Measurements from ENCODE around the gene SBF2. TPM values are rescaled to one million over a fixed set of nuclear protein-coding genes. Genes with fewer than 3 reads are reported as not detected.
A peak's percentile ranks its signal among the peaks of the same experiment; 100 is the strongest.

The SBF2 gene
- total and polyA plus RNA-seq, 3 experiments from 2014 or later: 3.7 to 4.3 (median 4.2) TPM

- H3K4me1 ChIP-seq (ENCODE audit: insufficient read depth, low read length): peaks cover 53% of the 10 kb centered on the region
Measured at GRCh38 chr11:10305964-10306918, 12.2 kb upstream of the SBF2 start.

GRCh38 chr11:10305262-10305963, 11.4 kb upstream of the SBF2 start:
- Histone ChIP-seq H3K4me1 (ENCODE audit: insufficient read depth, low read length) (peaks cover 53% of the 10 kb centered on the region), H3K9me3 (ENCODE audit: low read length) (no peaks in the 10 kb centered on the region), H3K4me3 (ENCODE audit: low read length) (peak overlapping the region; percentile 93), H3K36me3 (ENCODE audit: insufficient read depth, low read length) (no peaks in the 10 kb centered on the region), H3K27ac (ENCODE audit: low read depth, low read length) (no peak overlapping the region), H3K27me3 (ENCODE audit: insufficient read depth, low read length, poor library complexity, severe bottlenecking) (peaks cover 30% of the 10 kb centered on the region)
- peak overlapping the region in 3 of 8 donors; percentile 11 to 35 (median 24) for H3K27ac Mint-ChIP-seq
- POLR2A ChIA-PET: interaction anchor here (0.6 to 1.6 kb wide), 3 partner anchors 8 to 95 kb away, joined by 3 to 4 read pairs (median 3); no protein-coding TSS in a partner anchor
- peak in 3 of 5 donors; percentile 26 to 55 (median 33) for DNase-seq
- H3K9me3 Mint-ChIP-seq: no peaks in the 10 kb centered on the region
- peak overlapping the region; percentile 97 to 100 (median 99) for H3K4me3 Mint-ChIP-seq
- CTCF ChIA-PET: interaction anchor here (0.6 to 7.2 kb wide), 8 partner anchors 12 to 546 kb away, joined by 3 to 61 read pairs (median 4); no protein-coding TSS in a partner anchor
- peaks cover 38 to 55% (median 54%) of the 10 kb centered on the region in 3 donors for H3K4me1 Mint-ChIP-seq
- peaks cover 11 to 18% of the 10 kb centered on the region in 2 donors for H3K27me3 Mint-ChIP-seq
- peaks cover 0 to 14% (median 0%) of the 10 kb centered on the region in 3 donors for H3K36me3 Mint-ChIP-seq

More at GRCh38 chr11:10305964-10306918, 12.2 kb upstream of the SBF2 start:
- H3K4me1 Mint-ChIP-seq: peaks cover 38 to 54% (median 52%) of the 10 kb centered on the region in 3 donors
- H3K27ac Mint-ChIP-seq: peak overlapping the region in 4 of 8 donors; percentile 8 to 33 (median 14)
- peaks cover 11 to 18% of the 10 kb centered on the region in 2 donors for H3K27me3 Mint-ChIP-seq
- H3K9me3 Mint-ChIP-seq: no peaks in the 10 kb centered on the region
- peaks cover 0 to 14% (median 0%) of the 10 kb centered on the region in 3 donors for H3K36me3 Mint-ChIP-seq
- ChIA-PET POLR2A (interaction anchor here (0.6 to 1.6 kb wide), 4 partner anchors 9 to 96 kb away, joined by 3 to 6 read pairs (median 4); no protein-coding TSS in a partner anchor), CTCF (interaction anchor here (0.7 to 7.2 kb wide), 10 partner anchors 13 to 550 kb away, joined by 3 to 61 read pairs (median 4); partner anchors contain the start of gene RNF141)
- Histone ChIP-seq H3K27me3 (ENCODE audit: insufficient read depth, low read length, poor library complexity, severe bottlenecking) (peaks cover 30% of the 10 kb centered on the region), H3K36me3 (ENCODE audit: insufficient read depth, low read length) (no peaks in the 10 kb centered on the region), H3K4me3 (ENCODE audit: low read length) (peak overlapping the region; percentile 93), H3K9me3 (ENCODE audit: low read length) (no peaks in the 10 kb centered on the region), H3K27ac (ENCODE audit: low read depth, low read length) (no peak overlapping the region)
- peak overlapping the region; percentile 97 to 100 (median 99) for H3K4me3 Mint-ChIP-seq
- DNase-seq: peak in 1 of 5 donors; percentile 17

GRCh38 chr11:10304495-10305261, 10.7 kb upstream of the SBF2 start, which contains the start of gene ADM:
TSS of gene ADM (plus strand) at chr11:10305073. CDS start at chr11:10305701, 628 bp downstream.
- Mint-ChIP-seq H3K36me3 (peaks cover 0 to 14% (median 0%) of the 10 kb centered on the region in 3 donors), H3K4me1 (peaks cover 38 to 57% (median 57%) of the 10 kb centered on the region in 3 donors), H3K4me3 (peak within 1 kb of the TSS; percentile 97 to 100 (median 99)), H3K27me3 (peaks cover 11 to 18% of the 10 kb centered on the region in 2 donors), H3K9me3 (no peaks in the 10 kb centered on the region), H3K27ac (peak within 1 kb of the TSS; percentile 63 to 99 (median 96))
- ChIA-PET CTCF (interaction anchor here (0.6 to 7.2 kb wide), 10 partner anchors 13 to 545 kb away, joined by 3 to 61 read pairs (median 4); no protein-coding TSS in a partner anchor), POLR2A (interaction anchor here (1.3 to 1.7 kb wide), 4 partner anchors 7 to 844 kb away, joined by 3 to 6 read pairs (median 4); partner anchors contain the start of gene ZNF143)
- Histone ChIP-seq H3K27ac (ENCODE audit: low read depth, low read length) (no peak within 1 kb of the TSS), H3K4me1 (ENCODE audit: insufficient read depth, low read length) (peaks cover 53% of the 10 kb centered on the region), H3K27me3 (ENCODE audit: insufficient read depth, low read length, poor library complexity, severe bottlenecking) (peaks cover 30% of the 10 kb centered on the region), H3K9me3 (ENCODE audit: low read length) (no peaks in the 10 kb centered on the region), H3K4me3 (ENCODE audit: low read length) (peak within 1 kb of the TSS; percentile 93), H3K36me3 (ENCODE audit: insufficient read depth, low read length) (no peaks in the 10 kb centered on the region)
- peak in 2 of 5 donors; percentile 33 to 63 for DNase-seq

GRCh38 chr11:10303558-10304363, 9.7 kb upstream of the SBF2 start:
- Mint-ChIP-seq H3K4me3 (peak overlapping the region; percentile 97 to 100 (median 99)), H3K27me3 (peaks cover 5 to 16% of the 10 kb centered on the region in 2 donors), H3K27ac (peak overlapping the region; percentile 80 to 99 (median 97)), H3K36me3 (peaks cover 0 to 14% (median 0%) of the 10 kb centered on the region in 3 donors), H3K4me1 (peaks cover 38 to 63% (median 60%) of the 10 kb centered on the region in 3 donors), H3K9me3 (no peaks in the 10 kb centered on the region)
- Histone ChIP-seq H3K27me3 (ENCODE audit: insufficient read depth, low read length, poor library complexity, severe bottlenecking) (peaks cover 30% of the 10 kb centered on the region), H3K9me3 (ENCODE audit: low read length) (no peaks in the 10 kb centered on the region), H3K27ac (ENCODE audit: low read depth, low read length) (peak overlapping the region; percentile 40), H3K4me1 (ENCODE audit: insufficient read depth, low read length) (peaks cover 55% of the 10 kb centered on the region), H3K4me3 (ENCODE audit: low read length) (peak overlapping the region; percentile 93), H3K36me3 (ENCODE audit: insufficient read depth, low read length) (no peaks in the 10 kb centered on the region)
- CTCF ChIA-PET: interaction anchor here (0.9 to 7.2 kb wide), 11 partner anchors 9 to 556 kb away, joined by 3 to 61 read pairs (median 4); partner anchors contain the start of genes RNF141 and SBF2
- POLR2A ChIA-PET: interaction anchor here (0.6 to 1.8 kb wide), 7 partner anchors 18 to 1621 kb away, joined by 3 to 6 read pairs (median 3); partner anchors contain the start of genes RPL27A, WEE1 and ZNF143
- DNase-seq: peak in 2 of 5 donors; percentile 38 to 53

GRCh38 chr11:10302744-10303557, 8.9 kb upstream of the SBF2 start:
- no peaks in the 10 kb centered on the region for H3K9me3 ChIP-seq (ENCODE audit: low read length)
- CTCF ChIA-PET: interaction anchor here (0.9 to 7.2 kb wide), 12 partner anchors 8 to 555 kb away, joined by 3 to 61 read pairs (median 4); partner anchors contain the start of genes RNF141 and SBF2
- H3K27ac Mint-ChIP-seq: peak overlapping the region; percentile 80 to 99 (median 97)
- H3K36me3 ChIP-seq (ENCODE audit: insufficient read depth, low read length): no peaks in the 10 kb centered on the region
- H3K4me1 Mint-ChIP-seq: peaks cover 40 to 66% (median 63%) of the 10 kb centered on the region in 3 donors
- H3K27me3 Mint-ChIP-seq: peaks cover 4 to 16% of the 10 kb centered on the region in 2 donors
- DNase-seq: peak; percentile 62 to 87 (median 73)
- H3K36me3 Mint-ChIP-seq: peaks cover 0 to 14% (median 0%) of the 10 kb centered on the region in 3 donors
- POLR2A ChIA-PET: interaction anchor here (0.5 to 1.8 kb wide), 8 partner anchors 17 to 1620 kb away, joined by 3 to 6 read pairs (median 4); partner anchors contain the start of genes RNF141, RPL27A, WEE1 and ZNF143
- peaks cover 54% of the 10 kb centered on the region for H3K4me1 ChIP-seq (ENCODE audit: insufficient read depth, low read length)
- H3K27ac ChIP-seq (ENCODE audit: low read depth, low read length): peak overlapping the region; percentile 40
- H3K27me3 ChIP-seq (ENCODE audit: insufficient read depth, low read length, poor library complexity, severe bottlenecking): peaks cover 22% of the 10 kb centered on the region
- peak overlapping the region; percentile 93 for H3K4me3 ChIP-seq (ENCODE audit: low read length)
- peak overlapping the region; percentile 97 to 100 (median 99) for H3K4me3 Mint-ChIP-seq
- no peaks in the 10 kb centered on the region for H3K9me3 Mint-ChIP-seq

All from CD8-positive, alpha-beta memory T cell (primary cell).